ENCODE measurements around the gene SLC22A4.

Gene SLC22A4

GRCh38 chr5:132257131-132258101 is 36.8 kb upstream of the SLC22A4 start, which contains the start of gene PDLIM4:
Gene PDLIM4 (plus strand): TSS chr5:132257696. CDS start chr5:132257735, 39 bp downstream.
- peak within 1 kb of the TSS; percentile 61 for H3K9ac ChIP-seq (ENCODE audit: low read length)
- peaks cover 31% of the 10 kb centered on the region for H3K4me1 ChIP-seq (ENCODE audit: control insufficient read depth, insufficient read depth, low read length)
- no peaks in the 10 kb centered on the region for H3K9me3 ChIP-seq (ENCODE audit: control insufficient read depth, insufficient read depth, low read depth, low read length)
- peak within 1 kb of the TSS; percentile 82 for H3K4me3 ChIP-seq (ENCODE audit: low read depth, low read length)
- peaks cover 25% of the 10 kb centered on the region for H3K27me3 ChIP-seq (ENCODE audit: control insufficient read depth, insufficient read depth, low read length)
- no peaks in the 10 kb centered on the region; the same call in 1 of the 2 replicates for H3K36me3 ChIP-seq (ENCODE audit: control insufficient read depth, insufficient read depth, low read length)
- H3K27ac ChIP-seq (ENCODE audit: low read depth, low read length): no peak within 1 kb of the TSS

- Histone ChIP-seq H3K27me3 (ENCODE audit: control insufficient read depth, insufficient read depth, low read length) (peaks cover 25% of the 10 kb centered on the region), H3K4me3 (ENCODE audit: low read depth, low read length) (peak overlapping the region; percentile 82), H3K36me3 (ENCODE audit: control insufficient read depth, insufficient read depth, low read length) (no peaks in the 10 kb centered on the region; the same call in 1 of the 2 replicates), H3K4me1 (ENCODE audit: control insufficient read depth, insufficient read depth, low read length) (peaks cover 31% of the 10 kb centered on the region), H3K9ac (ENCODE audit: low read length) (peak overlapping the region; percentile 61), H3K9me3 (ENCODE audit: control insufficient read depth, insufficient read depth, low read depth, low read length) (no peaks in the 10 kb centered on the region), H3K27ac (ENCODE audit: low read depth, low read length) (no peak overlapping the region)
These were observed 35.8 kb upstream of the SLC22A4 start for GRCh38 chr5:132258102-132259068.

- no peaks in the 10 kb centered on the region for H3K9me3 ChIP-seq (ENCODE audit: control insufficient read depth, insufficient read depth, low read depth, low read length)
- H3K4me3 ChIP-seq (ENCODE audit: low read depth, low read length): 0 out of 2 replicates have a peak overlapping the region, but pooled peaks have one; percentile 82
- peaks cover 31% of the 10 kb centered on the region for H3K4me1 ChIP-seq (ENCODE audit: control insufficient read depth, insufficient read depth, low read length)
- H3K27ac ChIP-seq (ENCODE audit: low read depth, low read length): no peak overlapping the region
- H3K9ac ChIP-seq (ENCODE audit: low read length): no peak overlapping the region
- H3K27me3 ChIP-seq (ENCODE audit: control insufficient read depth, insufficient read depth, low read length): peaks cover 25% of the 10 kb centered on the region
- H3K36me3 ChIP-seq (ENCODE audit: control insufficient read depth, insufficient read depth, low read length): no peaks in the 10 kb centered on the region; the same call in 1 of the 2 replicates
These were observed 34.9 kb upstream of the SLC22A4 start for GRCh38 chr5:132259069-132259851.

- Histone ChIP-seq H3K9ac (ENCODE audit: low read length) (no peak overlapping the region), H3K27ac (ENCODE audit: low read depth, low read length) (no peak overlapping the region), H3K4me1 (ENCODE audit: control insufficient read depth, insufficient read depth, low read length) (peaks cover 31% of the 10 kb centered on the region), H3K9me3 (ENCODE audit: control insufficient read depth, insufficient read depth, low read depth, low read length) (no peaks in the 10 kb centered on the region), H3K4me3 (ENCODE audit: low read depth, low read length) (no peak overlapping the region), H3K27me3 (ENCODE audit: control insufficient read depth, insufficient read depth, low read length) (peaks cover 25% of the 10 kb centered on the region), H3K36me3 (ENCODE audit: control insufficient read depth, insufficient read depth, low read length) (no peaks in the 10 kb centered on the region; the same call in 1 of the 2 replicates)
These were observed 34.1 kb upstream of the SLC22A4 start for GRCh38 chr5:132260051-132260450.

GRCh38 chr5:132260714-132261551 is 33.3 kb upstream of the SLC22A4 start:
- H3K27ac ChIP-seq (ENCODE audit: low read depth, low read length): no peak overlapping the region
- peaks cover 37% of the 10 kb centered on the region for H3K4me1 ChIP-seq (ENCODE audit: control insufficient read depth, insufficient read depth, low read length)
- H3K4me3 ChIP-seq (ENCODE audit: low read depth, low read length): no peak overlapping the region
- H3K9me3 ChIP-seq (ENCODE audit: control insufficient read depth, insufficient read depth, low read depth, low read length): no peaks in the 10 kb centered on the region
- no peaks in the 10 kb centered on the region; the same call in 1 of the 2 replicates for H3K36me3 ChIP-seq (ENCODE audit: control insufficient read depth, insufficient read depth, low read length)
- H3K27me3 ChIP-seq (ENCODE audit: control insufficient read depth, insufficient read depth, low read length): peaks cover 22% of the 10 kb centered on the region
- no peak overlapping the region for H3K9ac ChIP-seq (ENCODE audit: low read length)

GRCh38 chr5:132261881-132262845 is 32.0 kb upstream of the SLC22A4 start:
- Histone ChIP-seq H3K27ac (ENCODE audit: low read depth, low read length) (no peak overlapping the region), H3K4me1 (ENCODE audit: control insufficient read depth, insufficient read depth, low read length) (peaks cover 35% of the 10 kb centered on the region), H3K27me3 (ENCODE audit: control insufficient read depth, insufficient read depth, low read length) (peaks cover 12% of the 10 kb centered on the region)

GRCh38 chr5:132262882-132263547 is 31.2 kb upstream of the SLC22A4 start:
- H3K27ac ChIP-seq (ENCODE audit: low read depth, low read length): no peak overlapping the region
- no peak overlapping the region for H3K9ac ChIP-seq (ENCODE audit: low read length)
- H3K4me1 ChIP-seq (ENCODE audit: control insufficient read depth, insufficient read depth, low read length): peaks cover 31% of the 10 kb centered on the region
- no peaks in the 10 kb centered on the region; the same call in 1 of the 2 replicates for H3K36me3 ChIP-seq (ENCODE audit: control insufficient read depth, insufficient read depth, low read length)
- H3K9me3 ChIP-seq (ENCODE audit: control insufficient read depth, insufficient read depth, low read depth, low read length): no peaks in the 10 kb centered on the region
- peaks cover 7% of the 10 kb centered on the region for H3K27me3 ChIP-seq (ENCODE audit: control insufficient read depth, insufficient read depth, low read length)
- no peak overlapping the region for H3K4me3 ChIP-seq (ENCODE audit: low read depth, low read length)

More at GRCh38 chr5:132261881-132262845, 32.0 kb upstream of the SLC22A4 start:
- H3K9me3 ChIP-seq (ENCODE audit: control insufficient read depth, insufficient read depth, low read depth, low read length): no peaks in the 10 kb centered on the region
- H3K36me3 ChIP-seq (ENCODE audit: control insufficient read depth, insufficient read depth, low read length): no peaks in the 10 kb centered on the region; the same call in 1 of the 2 replicates
- no peak overlapping the region for H3K9ac ChIP-seq (ENCODE audit: low read length)
- H3K4me3 ChIP-seq (ENCODE audit: low read depth, low read length): no peak overlapping the region

GRCh38 chr5:132263548-132264261 is 30.5 kb upstream of the SLC22A4 start:
- no peaks in the 10 kb centered on the region for H3K9me3 ChIP-seq (ENCODE audit: control insufficient read depth, insufficient read depth, low read depth, low read length)
- no peak overlapping the region for H3K4me3 ChIP-seq (ENCODE audit: low read depth, low read length)
- H3K9ac ChIP-seq (ENCODE audit: low read length): no peak overlapping the region
- no peak overlapping the region for H3K27ac ChIP-seq (ENCODE audit: low read depth, low read length)
- H3K27me3 ChIP-seq (ENCODE audit: control insufficient read depth, insufficient read depth, low read length): 0 out of 2 replicates have a peak, but pooled peaks cover under 1% of the 10 kb centered on the region
- no peaks in the 10 kb centered on the region; the same call in 1 of the 2 replicates for H3K36me3 ChIP-seq (ENCODE audit: control insufficient read depth, insufficient read depth, low read length)
- peaks cover 24% of the 10 kb centered on the region; the same call in 1 of the 2 replicates for H3K4me1 ChIP-seq (ENCODE audit: control insufficient read depth, insufficient read depth, low read length)

Measured in HUES6 (cell line).